GM19467 (cell line): ENCODE data around the gene SRD5A3.

ENCODE experiments used
- ATAC-seq: cut with Tn5 transposase; IDR thresholded peaks from one replicate; pipeline ENCODE4 v1.9.1; 2021; ENCODE audit warnings: mild to moderate bottlenecking, moderate library complexity; ENCODE audit not compliant: unreplicated experiment

SRD5A3 gene

GRCh38 chr4:55406545-55406944 lies 60.5 kb downstream of the SRD5A3 start:
- ATAC-seq, result no peak

- no peak for ATAC-seq
These were observed 61.1 kb downstream of the SRD5A3 start for GRCh38 chr4:55407119-55407518.

- ATAC-seq, result no peak
These were observed 61.7 kb downstream of the SRD5A3 start for GRCh38 chr4:55407764-55408163.

GRCh38 chr4:55409468-55410171 lies 63.6 kb downstream of the SRD5A3 start:
- no peak for ATAC-seq

GRCh38 chr4:55410431-55410830 lies 64.4 kb downstream of the SRD5A3 start:
- no peak for ATAC-seq

GRCh38 chr4:55411621-55412020 lies 65.6 kb downstream of the SRD5A3 start:
- ATAC-seq, result no peak

GRCh38 chr4:55416176-55416575 lies 70.1 kb downstream of the SRD5A3 start:
- ATAC-seq, result no peak
